CD4-positive, alpha-beta T cell (primary cell): ENCODE data around the gene FBXO3. TPM values are rescaled to one million over a fixed set of nuclear protein-coding genes. Genes with fewer than 3 reads are reported as not detected.
"Not testable (repeated sequence)": the region's sequence is repeated elsewhere in the genome, so short reads cannot be mapped to it uniquely, and the experiment has no call there.

Experiments
- ATAC-seq: fragments of 200-7000 bp; cut with Tn5 transposase; one replicate; pipeline ENCODE4 v1.10.0; 2022; ENCODE audit warnings: mild to moderate bottlenecking; ENCODE audit not compliant: poor library complexity
- CTCF ChIA-PET: fragments of 350-600 bp; sonication (Branson Sonifier 250); formaldehyde crosslinking; loops from one replicate; lab custom pipeline; 2021; ENCODE audit warnings: antibody characterized with exemption, inconsistent platforms; lab: Charles Lee
- POLR2A ChIA-PET: fragments of 350-600 bp; sonication (Branson Sonifier 250); formaldehyde crosslinking; loops from one replicate; lab custom pipeline; 2021; ENCODE audit warnings: antibody characterized with exemption, inconsistent platforms; lab: Charles Lee
- DNase-seq, 14 experiments: peaks; one replicate each; pipeline ENCODE4 v3.0.0-alpha.2; 2013 to 2020; ENCODE audit warnings: mixed read lengths in 2 of 14
- H3K27ac ChIP-seq, 2 donors: one replicate each; pipeline versions ENCODE4 v1.5.1 to v1.7.0; 2013; ENCODE audit warnings: low read length in 2 of 2, low read depth in 1 of 2, mild to moderate bottlenecking in 1 of 2
- H3K27me3 ChIP-seq, 2 experiments: 1 replicate in 1 of 2; 2 replicates in 1 of 2; pipeline versions ENCODE4 v1.6.1 to v1.7.0; 2013; ENCODE audit warnings: low read length in 2 of 2, control low read depth in 1 of 2, mild to moderate bottlenecking in 1 of 2, moderate library complexity in 1 of 2; ENCODE audit not compliant: insufficient read depth in 2 of 2, control insufficient read depth in 1 of 2
- H3K36me3 ChIP-seq: one replicate; pipeline ENCODE4 v1.6.1; 2013; ENCODE audit warnings: low read length, control low read depth; ENCODE audit not compliant: insufficient read depth
- H3K4me1 ChIP-seq: one replicate; pipeline ENCODE4 v1.6.1; 2013; ENCODE audit warnings: low read length, control low read depth; ENCODE audit not compliant: insufficient read depth
- H3K4me3 ChIP-seq: one replicate; pipeline ENCODE4 v1.5.1; 2013; ENCODE audit warnings: mild to moderate bottlenecking, low read length, moderate library complexity
- H3K9me3 ChIP-seq, 2 experiments: 1 replicate in 1 of 2; 2 replicates in 1 of 2; pipeline versions ENCODE4 v1.6.1 to v1.7.0; 2013; ENCODE audit warnings: low read length in 2 of 2, mild to moderate bottlenecking in 2 of 2, control low read depth in 1 of 2, moderate library complexity in 1 of 2; ENCODE audit not compliant: control insufficient read depth in 1 of 2, insufficient read depth in 1 of 2
- H3K27ac Mint-ChIP-seq: one replicate; pipeline ENCODE4 v1.8.0; 2020; ENCODE audit warnings: mixed read lengths
- H3K27me3 Mint-ChIP-seq: one replicate; pipeline ENCODE4 v1.8.0; 2021; ENCODE audit warnings: mixed read lengths
- H3K36me3 Mint-ChIP-seq: one replicate; pipeline ENCODE4 v1.8.0; 2021; ENCODE audit warnings: low read depth, mixed read lengths
- H3K4me1 Mint-ChIP-seq: one replicate; pipeline ENCODE4 v1.8.0; 2021; ENCODE audit warnings: low read depth, mixed read lengths
- H3K4me3 Mint-ChIP-seq: one replicate; pipeline ENCODE4 v1.8.0; 2020; ENCODE audit warnings: mild to moderate bottlenecking, mixed read lengths
- H3K9me3 Mint-ChIP-seq: one replicate; pipeline ENCODE4 v1.8.0; 2020; ENCODE audit warnings: mixed read lengths
- intact Hi-C, 2 experiments: fragments of 100-400 bp; cut with DNase I in 1 of 2; cut with micrococcal nuclease in 1 of 2; formaldehyde crosslinking; loops; one replicate each; pipeline versions ENCODE4 v1.15.1 to v1.9.0; 2023 to 2025; cut with DNase I, micrococcal nuclease
- total RNA-seq, 174 experiments: library from RNA in 2 of 174; stranded (reverse) in 2 of 174; gene quantifications; one replicate each; pipeline ENCODE4 v1.2.3 and lab custom pipeline; 2021 to 2026
- TF ChIP-seq, protein P1 (sequence below): fragments of 200-600 bp; IDR thresholded peaks from one replicate; pipeline ENCODE4 v1.8.0; 2022; ENCODE audit warnings: antibody characterized with exemption, mild to moderate bottlenecking

Gene FBXO3
- total RNA-seq, 2 experiments from 2014 or later: 62.0 to 63.4 TPM

DNA sequence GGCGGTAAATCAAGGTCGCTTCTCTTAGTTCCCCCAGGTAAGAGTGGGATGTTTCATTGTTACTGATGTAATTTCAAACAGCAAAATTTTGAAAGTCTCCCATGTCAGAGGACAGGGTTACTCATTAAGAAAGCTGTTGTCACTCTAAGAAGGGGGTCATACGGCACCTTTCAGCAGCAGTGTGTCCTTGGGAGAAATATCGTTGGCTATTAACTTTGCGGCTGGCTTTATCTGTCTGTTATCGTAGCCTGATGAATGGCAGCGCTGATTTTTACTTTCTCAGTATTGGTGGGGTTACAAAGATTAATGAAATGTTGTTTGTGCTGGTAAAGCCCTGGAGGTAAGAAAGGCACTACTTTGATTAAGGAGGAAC lies 27.5 kb upstream of the FBXO3 start:
- Histone ChIP-seq H3K27me3 (peaks cover 27 to 57% of the 10 kb centered on the region in 2 experiments), H3K27ac (no peak overlapping the region), H3K9me3 (peaks cover 0 to 7% of the 10 kb centered on the region in 2 experiments), H3K36me3 (no peaks in the 10 kb centered on the region), H3K4me1 (peaks cover 9% of the 10 kb centered on the region), H3K4me3 (no peak overlapping the region)
- Mint-ChIP-seq H3K4me3 (no peak overlapping the region), H3K4me1 (peaks cover 9% of the 10 kb centered on the region), H3K9me3 (no peaks in the 10 kb centered on the region), H3K36me3 (no peaks in the 10 kb centered on the region), H3K27ac (no peak overlapping the region), H3K27me3 (peaks cover 67% of the 10 kb centered on the region)
- ChIA-PET CTCF (no interaction called here), POLR2A (no interaction called here)
- TF ChIP-seq, protein P1, sequence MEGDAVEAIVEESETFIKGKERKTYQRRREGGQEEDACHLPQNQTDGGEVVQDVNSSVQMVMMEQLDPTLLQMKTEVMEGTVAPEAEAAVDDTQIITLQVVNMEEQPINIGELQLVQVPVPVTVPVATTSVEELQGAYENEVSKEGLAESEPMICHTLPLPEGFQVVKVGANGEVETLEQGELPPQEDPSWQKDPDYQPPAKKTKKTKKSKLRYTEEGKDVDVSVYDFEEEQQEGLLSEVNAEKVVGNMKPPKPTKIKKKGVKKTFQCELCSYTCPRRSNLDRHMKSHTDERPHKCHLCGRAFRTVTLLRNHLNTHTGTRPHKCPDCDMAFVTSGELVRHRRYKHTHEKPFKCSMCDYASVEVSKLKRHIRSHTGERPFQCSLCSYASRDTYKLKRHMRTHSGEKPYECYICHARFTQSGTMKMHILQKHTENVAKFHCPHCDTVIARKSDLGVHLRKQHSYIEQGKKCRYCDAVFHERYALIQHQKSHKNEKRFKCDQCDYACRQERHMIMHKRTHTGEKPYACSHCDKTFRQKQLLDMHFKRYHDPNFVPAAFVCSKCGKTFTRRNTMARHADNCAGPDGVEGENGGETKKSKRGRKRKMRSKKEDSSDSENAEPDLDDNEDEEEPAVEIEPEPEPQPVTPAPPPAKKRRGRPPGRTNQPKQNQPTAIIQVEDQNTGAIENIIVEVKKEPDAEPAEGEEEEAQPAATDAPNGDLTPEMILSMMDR: no peak
- DNase-seq: no peak
- intact Hi-C loops: no loop called here
- no peak for ATAC-seq

GRCh38 chr11:33797879-33798278 lies 23.6 kb upstream of the FBXO3 start:
- H3K9me3 Mint-ChIP-seq: no peaks in the 10 kb centered on the region
- no peaks in the 10 kb centered on the region for H3K36me3 Mint-ChIP-seq
- CTCF ChIA-PET: interaction anchor here (0.6 to 1.7 kb wide), 2 partner anchors 10 to 829 kb away, joined by 4 to 7 read pairs; no protein-coding TSS in a partner anchor

DNA sequence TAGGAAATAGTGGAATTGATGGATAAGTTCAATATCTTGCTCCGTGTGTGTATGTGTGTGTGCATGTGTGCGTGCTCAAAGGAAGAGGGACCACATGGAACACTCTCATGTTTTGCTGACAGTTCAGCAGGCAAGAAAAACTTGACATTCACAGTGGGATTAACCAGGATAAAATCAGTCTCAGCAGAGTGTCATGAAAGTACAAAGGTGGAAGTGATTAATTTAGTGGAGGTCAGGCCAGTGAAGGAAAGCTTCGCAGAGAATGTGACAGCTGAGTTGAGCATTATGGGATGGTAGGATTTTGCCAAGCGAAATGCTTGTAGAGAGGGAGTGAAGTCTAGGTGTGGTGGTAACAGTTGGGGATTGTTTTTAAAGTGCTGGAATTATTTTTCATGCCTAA lies 15.7 kb upstream of the FBXO3 start:
- TF ChIP-seq, protein P1: no peak
- no peaks in the 10 kb centered on the region for H3K4me1 ChIP-seq
- CTCF ChIA-PET: interaction anchor here (0.9 kb wide), 1 partner anchor 19 kb away, joined by 3 read pairs; no protein-coding TSS in a partner anchor
- H3K27me3 Mint-ChIP-seq: peaks cover 55% of the 10 kb centered on the region
- no peak overlapping the region for H3K27ac ChIP-seq
- no peak overlapping the region for H3K27ac Mint-ChIP-seq
- no peaks in the 10 kb centered on the region for H3K9me3 ChIP-seq
- no peaks in the 10 kb centered on the region for H3K4me1 Mint-ChIP-seq
- ATAC-seq (no peak), DNase-seq (no peak)
- no peak overlapping the region for H3K4me3 Mint-ChIP-seq
- H3K27me3 ChIP-seq: peaks cover 0 to 37% of the 10 kb centered on the region in 2 experiments
- H3K9me3 Mint-ChIP-seq: no peaks in the 10 kb centered on the region
- H3K36me3 Mint-ChIP-seq: no peaks in the 10 kb centered on the region
- intact Hi-C loops: no loop called here
- H3K36me3 ChIP-seq: no peaks in the 10 kb centered on the region
- no peak overlapping the region for H3K4me3 ChIP-seq
- POLR2A ChIA-PET: interaction anchor here (0.6 to 1.0 kb wide), 2 partner anchors 31 to 54 kb away, joined by 3 read pairs; partner anchors contain the start of gene CD59

More at GRCh38 chr11:33797879-33798278, 23.6 kb upstream of the FBXO3 start:
- TF ChIP-seq, protein P1: no peak
- H3K27me3 ChIP-seq: peaks cover 25 to 68% of the 10 kb centered on the region in 2 experiments
- H3K9me3 ChIP-seq: peaks cover 0 to 7% of the 10 kb centered on the region in 2 experiments
- H3K27ac Mint-ChIP-seq: no peak overlapping the region
- POLR2A ChIA-PET: no interaction called here
- ATAC-seq (no peak), DNase-seq (no peak)
- H3K4me3 ChIP-seq: no peak overlapping the region
- H3K27me3 Mint-ChIP-seq: peaks cover 87% of the 10 kb centered on the region
- no peak overlapping the region for H3K4me3 Mint-ChIP-seq
- peaks cover 9% of the 10 kb centered on the region for H3K4me1 ChIP-seq
- intact Hi-C loops: no loop called here
- peaks cover 9% of the 10 kb centered on the region for H3K4me1 Mint-ChIP-seq
- H3K27ac ChIP-seq: no peak overlapping the region
- no peaks in the 10 kb centered on the region for H3K36me3 ChIP-seq

- H3K4me1 Mint-ChIP-seq, H3K9me3 ChIP-seq, POLR2A ChIA-PET, H3K4me1 ChIP-seq, H3K4me3 Mint-ChIP-seq, H3K9me3 Mint-ChIP-seq, DNase-seq, H3K36me3 ChIP-seq, CTCF ChIA-PET, H3K27ac ChIP-seq, intact Hi-C loops, H3K4me3 ChIP-seq, H3K36me3 Mint-ChIP-seq, H3K27ac Mint-ChIP-seq, ATAC-seq: not testable (repeated sequence)
- H3K27me3 ChIP-seq: peaks cover 0 to 29% of the 10 kb centered on the region in 2 experiments
- peaks cover 43% of the 10 kb centered on the region for H3K27me3 Mint-ChIP-seq
Measured at GRCh38 chr11:33788095-33788494, 13.8 kb upstream of the FBXO3 start.
